MG63 (cell line): ENCODE results near the gene ZFP62. TPM values are rescaled to one million over a fixed set of nuclear protein-coding genes. Genes with fewer than 3 reads are reported as not detected.

Experiments
- DNase-seq: peaks from one replicate; pipeline ENCODE4 v3.0.0-alpha.2; 2020
- H3K27me3 ChIP-seq: fragments of 250-450 bp; sonication (Bioruptor Pico); 2 replicates; pipeline ENCODE4 v1.5.1; 2020; ENCODE audit warnings: mild to moderate bottlenecking, moderate library complexity
- H3K36me3 ChIP-seq: fragments of 250-450 bp; sonication (Bioruptor Pico); 2 replicates; pipeline ENCODE4 v1.5.1; 2020; ENCODE audit warnings: mild to moderate bottlenecking, moderate library complexity
- H3K4me3 ChIP-seq: fragments of 250-450 bp; sonication (Bioruptor Pico); 2 replicates; pipeline ENCODE4 v1.5.1; 2020; ENCODE audit warnings: mild to moderate bottlenecking, moderate library complexity
- H3K9me3 ChIP-seq: fragments of 250-450 bp; sonication (Bioruptor Pico); 2 replicates; pipeline ENCODE4 v1.5.1; 2020; ENCODE audit warnings: mild to moderate bottlenecking, moderate library complexity
- total RNA-seq: library from RNA; depleted of rRNA; stranded (reverse); fragments of >200 nt; shearing (Covaris generic); gene quantifications from 2 replicates; pipeline ENCODE4 v1.2.3, GENCODE V29; 2014; ENCODE audit warnings: low replicate concordance

ZFP62 gene
- total RNA-seq, 1 experiment from 2014 or later: 23.6 TPM

- peaks cover 3% of the 10 kb centered on the region for H3K36me3 ChIP-seq
- H3K9me3 ChIP-seq: peaks cover 8% of the 10 kb centered on the region
- no peaks in the 10 kb centered on the region for H3K27me3 ChIP-seq
- DNase-seq: no peak
- H3K4me3 ChIP-seq: no peak overlapping the region
These were observed 36.2 kb downstream of the ZFP62 start for GRCh38 chr5:180824630-180825476.

GRCh38 chr5:180823940-180824629 lies 37.0 kb downstream of the ZFP62 start:
- H3K36me3 ChIP-seq: no peaks in the 10 kb centered on the region
- H3K4me3 ChIP-seq: no peak overlapping the region

GRCh38 chr5:180823346-180823745 lies 37.7 kb downstream of the ZFP62 start:
- no peak overlapping the region for H3K4me3 ChIP-seq
- no peak for DNase-seq
- no peaks in the 10 kb centered on the region for H3K27me3 ChIP-seq
- H3K9me3 ChIP-seq: no peaks in the 10 kb centered on the region
- H3K36me3 ChIP-seq: no peaks in the 10 kb centered on the region

More at GRCh38 chr5:180823940-180824629, 37.0 kb downstream of the ZFP62 start:
- no peak for DNase-seq
- Histone ChIP-seq H3K9me3 (0 out of 2 replicates have a peak, but pooled peaks cover 3% of the 10 kb centered on the region), H3K27me3 (no peaks in the 10 kb centered on the region)

- H3K4me3 ChIP-seq: no peak overlapping the region
- no peaks in the 10 kb centered on the region for H3K36me3 ChIP-seq
- no peaks in the 10 kb centered on the region for H3K27me3 ChIP-seq
- DNase-seq: no peak
- no peaks in the 10 kb centered on the region for H3K9me3 ChIP-seq
These were observed 39.5 kb downstream of the ZFP62 start for GRCh38 chr5:180821538-180821937.

- no peak for DNase-seq
- no peak overlapping the region for H3K4me3 ChIP-seq
- no peaks in the 10 kb centered on the region for H3K27me3 ChIP-seq
- H3K9me3 ChIP-seq: no peaks in the 10 kb centered on the region
- H3K36me3 ChIP-seq: no peaks in the 10 kb centered on the region
These were observed 40.2 kb downstream of the ZFP62 start for GRCh38 chr5:180820788-180821321.

GRCh38 chr5:180818677-180819341 lies 42.3 kb downstream of the ZFP62 start:
- H3K4me3 ChIP-seq: no peak overlapping the region
- H3K9me3 ChIP-seq: no peaks in the 10 kb centered on the region
- no peaks in the 10 kb centered on the region for H3K36me3 ChIP-seq
- DNase-seq: no peak
- H3K27me3 ChIP-seq: no peaks in the 10 kb centered on the region

GRCh38 chr5:180817893-180818674 lies 43.0 kb downstream of the ZFP62 start:
- Histone ChIP-seq H3K36me3 (no peaks in the 10 kb centered on the region), H3K9me3 (no peaks in the 10 kb centered on the region), H3K27me3 (no peaks in the 10 kb centered on the region), H3K4me3 (no peak overlapping the region)
- no peak for DNase-seq

- no peaks in the 10 kb centered on the region for H3K9me3 ChIP-seq
- no peaks in the 10 kb centered on the region for H3K27me3 ChIP-seq
- H3K36me3 ChIP-seq: no peaks in the 10 kb centered on the region
- no peak for DNase-seq
- H3K4me3 ChIP-seq: no peak overlapping the region
These were observed 44.2 kb downstream of the ZFP62 start for GRCh38 chr5:180816608-180817534.

GRCh38 chr5:180815293-180815917 lies 45.7 kb downstream of the ZFP62 start:
- H3K36me3 ChIP-seq: no peaks in the 10 kb centered on the region
- DNase-seq: no peak
- no peaks in the 10 kb centered on the region for H3K9me3 ChIP-seq
- no peaks in the 10 kb centered on the region for H3K27me3 ChIP-seq
- no peak overlapping the region for H3K4me3 ChIP-seq

GRCh38 chr5:180813420-180813819 lies 47.7 kb downstream of the ZFP62 start:
- Histone ChIP-seq H3K4me3 (no peak overlapping the region), H3K9me3 (no peaks in the 10 kb centered on the region), H3K36me3 (peaks cover 4% of the 10 kb centered on the region), H3K27me3 (no peaks in the 10 kb centered on the region)
- DNase-seq: no peak

- H3K27me3 ChIP-seq: no peaks in the 10 kb centered on the region
- no peaks in the 10 kb centered on the region for H3K9me3 ChIP-seq
- no peak overlapping the region; the same call in 1 of the 2 replicates for H3K4me3 ChIP-seq
- peaks cover 22% of the 10 kb centered on the region for H3K36me3 ChIP-seq
- DNase-seq: no peak
These were observed 49.4 kb downstream of the ZFP62 start for GRCh38 chr5:180811623-180812124.

- no peaks in the 10 kb centered on the region for H3K9me3 ChIP-seq
- peak; percentile 65 for DNase-seq
- peaks cover 23% of the 10 kb centered on the region for H3K36me3 ChIP-seq
- no peaks in the 10 kb centered on the region for H3K27me3 ChIP-seq
- H3K4me3 ChIP-seq: peak overlapping the region; percentile 85
These were observed 50.0 kb downstream of the ZFP62 start for GRCh38 chr5:180810959-180811622.

- Histone ChIP-seq H3K4me3 (peak overlapping the region; percentile 85), H3K9me3 (no peaks in the 10 kb centered on the region), H3K27me3 (no peaks in the 10 kb centered on the region), H3K36me3 (peaks cover 23% of the 10 kb centered on the region)
- DNase-seq: peak; percentile 96
These were observed 50.7 kb downstream of the ZFP62 start for GRCh38 chr5:180810210-180810958.
